Parathyroid adenoma (tissue), 2 donors: ENCODE measurements around the gene POLR1A.

Source experiments
- H2AFZ ChIP-seq: fragments of 300-600 bp; sonication (generic); one replicate; pipeline ENCODE4 v1.7.0; 2017; ENCODE audit warnings: antibody characterized with exemption, mild to moderate bottlenecking
- H3K27ac ChIP-seq: fragments of 300-600 bp; sonication (generic); one replicate; pipeline ENCODE4 v1.7.0; 2017
- H3K27me3 ChIP-seq: fragments of 300-600 bp; sonication (generic); one replicate; pipeline ENCODE4 v1.7.0; 2017; ENCODE audit warnings: low read length; ENCODE audit not compliant: control insufficient read depth, insufficient read depth
- H3K36me3 ChIP-seq: fragments of 300-600 bp; sonication (generic); one replicate; pipeline ENCODE4 v1.7.0; 2017; ENCODE audit warnings: low read length; ENCODE audit not compliant: control insufficient read depth, insufficient read depth
- H3K4me1 ChIP-seq: fragments of 300-600 bp; sonication (generic); one replicate; pipeline ENCODE4 v1.7.0; 2017; ENCODE audit warnings: control low read depth
- H3K4me2 ChIP-seq: fragments of 300-600 bp; sonication (generic); one replicate; pipeline ENCODE4 v1.7.0; 2017; ENCODE audit warnings: low read length
- H3K4me3 ChIP-seq: fragments of 300-600 bp; sonication (generic); one replicate; pipeline ENCODE4 v1.7.0; 2017; ENCODE audit warnings: low read depth, low read length
- H3K79me2 ChIP-seq: fragments of 300-600 bp; sonication (generic); one replicate; pipeline ENCODE4 v1.7.0; 2017; ENCODE audit warnings: control low read depth
- H3K9ac ChIP-seq: fragments of 300-600 bp; sonication (generic); one replicate; pipeline ENCODE4 v1.7.0; 2017; ENCODE audit warnings: mild to moderate bottlenecking
- H3K9me3 ChIP-seq: fragments of 300-600 bp; sonication (generic); one replicate; pipeline ENCODE4 v1.7.0; 2017; ENCODE audit warnings: low read length; ENCODE audit not compliant: control insufficient read depth
- CTCF ChIP-seq: fragments of 300-600 bp; sonication (generic); IDR thresholded peaks from one replicate; pipeline ENCODE4 v1.7.0; 2017; ENCODE audit warnings: antibody characterized with exemption, mild to moderate bottlenecking
- donor health status: primary hyperparathyroidism.

POLR1A gene

GRCh38 chr2:86048383-86048701 is 57.3 kb downstream of the POLR1A start:
- Histone ChIP-seq H2AFZ (no peak overlapping the region), H3K27ac (no peak overlapping the region), H3K4me2 (no peak overlapping the region), H3K79me2 (no peaks in the 10 kb centered on the region), H3K36me3 (no peaks in the 10 kb centered on the region), H3K9me3 (no peaks in the 10 kb centered on the region), H3K4me3 (no peak overlapping the region), H3K9ac (no peak overlapping the region), H3K27me3 (no peaks in the 10 kb centered on the region), H3K4me1 (no peaks in the 10 kb centered on the region)
- TF ChIP-seq CTCF = no peak

DNA sequence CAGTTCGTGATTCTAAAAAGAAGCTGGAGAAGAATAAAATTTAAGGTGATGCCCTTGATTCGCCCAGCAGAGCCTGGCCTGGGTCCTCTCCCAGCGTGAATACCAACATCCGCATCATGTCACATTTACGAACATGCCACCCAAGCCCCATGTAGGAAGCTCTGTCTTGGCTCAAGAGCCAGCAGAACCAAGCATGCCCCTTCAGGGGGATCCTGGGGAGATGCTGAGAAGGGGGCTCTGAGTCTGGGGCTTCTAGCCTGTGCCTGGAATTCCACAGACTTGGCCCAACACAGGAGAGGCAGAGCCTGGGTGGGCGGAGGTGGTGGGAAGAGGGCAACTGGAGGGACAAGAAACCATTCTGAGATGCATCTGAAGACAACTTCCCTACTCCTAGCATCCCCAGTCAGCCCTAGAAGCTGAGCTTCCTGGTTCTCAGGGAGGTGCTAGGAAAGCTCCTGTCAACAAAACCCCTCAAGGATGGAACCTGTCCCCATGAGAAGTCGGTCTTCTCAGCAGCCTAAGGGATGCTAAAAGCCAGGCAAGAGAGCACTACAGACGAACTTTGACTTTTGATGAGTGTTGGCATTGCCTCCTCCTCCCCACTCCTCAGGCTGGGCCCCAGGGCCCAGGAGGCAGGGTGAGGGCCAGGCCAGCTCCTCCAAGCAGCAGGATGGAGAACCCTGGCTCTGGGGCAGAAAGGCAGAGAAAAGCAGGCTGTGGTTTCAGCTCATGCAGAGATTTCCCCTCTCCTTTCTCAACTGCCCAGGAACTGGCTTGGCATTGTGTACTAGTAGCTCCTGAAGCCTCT is 57.9 kb downstream of the POLR1A start:
- H3K9ac ChIP-seq = no peak overlapping the region
- no peaks in the 10 kb centered on the region for H3K36me3 ChIP-seq
- TF ChIP-seq CTCF = no peak

GRCh38 chr2:86045541-86045940 is 60.1 kb downstream of the POLR1A start:
- Histone ChIP-seq H3K27ac (no peak overlapping the region), H3K9me3 (no peaks in the 10 kb centered on the region), H3K4me1 (no peaks in the 10 kb centered on the region), H3K9ac (no peak overlapping the region), H3K27me3 (no peaks in the 10 kb centered on the region), H3K79me2 (no peaks in the 10 kb centered on the region), H3K4me3 (no peak overlapping the region), H2AFZ (no peak overlapping the region), H3K36me3 (no peaks in the 10 kb centered on the region), H3K4me2 (no peak overlapping the region)
- TF ChIP-seq CTCF = no peak

More for the DNA sequence above, 57.9 kb downstream of the POLR1A start:
- no peak overlapping the region for H2AFZ ChIP-seq
- no peak overlapping the region for H3K4me2 ChIP-seq
- H3K79me2 ChIP-seq = no peaks in the 10 kb centered on the region
- no peaks in the 10 kb centered on the region for H3K4me1 ChIP-seq
- H3K27me3 ChIP-seq = no peaks in the 10 kb centered on the region
- H3K9me3 ChIP-seq = no peaks in the 10 kb centered on the region
- H3K4me3 ChIP-seq = no peak overlapping the region
- no peak overlapping the region for H3K27ac ChIP-seq

GRCh38 chr2:86044614-86045013 is 61.1 kb downstream of the POLR1A start:
- Histone ChIP-seq H2AFZ (no peak overlapping the region), H3K9me3 (no peaks in the 10 kb centered on the region), H3K4me3 (no peak overlapping the region), H3K9ac (no peak overlapping the region), H3K4me2 (no peak overlapping the region), H3K4me1 (no peaks in the 10 kb centered on the region), H3K27me3 (no peaks in the 10 kb centered on the region), H3K79me2 (no peaks in the 10 kb centered on the region), H3K27ac (no peak overlapping the region), H3K36me3 (no peaks in the 10 kb centered on the region)
- TF ChIP-seq CTCF = no peak

GRCh38 chr2:86044045-86044444 is 61.6 kb downstream of the POLR1A start:
- no peak overlapping the region for H3K27ac ChIP-seq

More at GRCh38 chr2:86044045-86044444, 61.6 kb downstream of the POLR1A start:
- no peak for TF ChIP-seq CTCF
- Histone ChIP-seq H2AFZ (no peak overlapping the region), H3K36me3 (no peaks in the 10 kb centered on the region), H3K4me2 (no peak overlapping the region), H3K4me1 (no peaks in the 10 kb centered on the region), H3K9me3 (no peaks in the 10 kb centered on the region), H3K9ac (no peak overlapping the region), H3K27me3 (no peaks in the 10 kb centered on the region), H3K4me3 (no peak overlapping the region), H3K79me2 (no peaks in the 10 kb centered on the region)
